A204.1 (cell line): ENCODE measurements around the gene HELZ2.

Source experiments
- FAIRE-seq: peaks from 2 replicates; lab custom pipeline; 2012; peaks lifted over from hg19 to GRCh38; lab: Jason Lieb, UNC

Gene HELZ2

DNA sequence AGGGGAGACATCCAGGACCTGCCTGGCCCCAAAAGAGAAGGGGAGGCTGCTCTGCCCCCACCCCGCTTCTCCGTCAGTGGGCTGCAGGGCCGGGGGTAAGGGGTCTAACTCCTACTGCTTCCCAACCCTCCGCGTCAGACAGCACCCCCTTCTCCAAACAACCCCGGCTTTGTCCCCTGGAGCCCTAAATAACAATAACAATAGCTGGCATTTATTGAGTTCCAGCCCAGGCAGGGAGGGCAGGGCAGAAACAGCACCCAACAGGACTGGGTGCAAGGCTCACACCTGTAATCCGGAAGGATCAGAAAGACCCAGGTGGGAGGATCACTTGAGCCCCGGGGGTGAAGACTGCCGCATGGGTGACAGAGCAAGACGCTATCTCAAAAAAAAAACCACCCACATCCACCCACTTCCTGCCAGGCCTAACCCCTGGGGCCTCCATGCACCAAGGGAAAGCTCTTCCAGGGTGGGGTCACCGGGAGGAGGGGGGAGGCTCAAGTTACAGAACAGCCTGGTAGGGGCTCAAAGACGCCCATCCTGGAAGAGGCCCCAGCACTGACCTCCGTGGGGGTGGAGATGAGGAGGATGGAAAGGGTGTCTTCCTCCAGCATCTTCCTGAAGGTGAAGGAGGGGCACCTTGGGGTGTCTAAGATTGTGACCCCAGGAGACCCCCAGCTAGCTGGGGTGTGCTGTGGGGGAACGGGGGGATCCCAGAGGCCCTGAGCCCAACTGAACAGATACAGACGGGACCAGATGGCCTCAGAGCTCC lies 21.4 kb downstream of the HELZ2 start:
- no peak for FAIRE-seq

DNA sequence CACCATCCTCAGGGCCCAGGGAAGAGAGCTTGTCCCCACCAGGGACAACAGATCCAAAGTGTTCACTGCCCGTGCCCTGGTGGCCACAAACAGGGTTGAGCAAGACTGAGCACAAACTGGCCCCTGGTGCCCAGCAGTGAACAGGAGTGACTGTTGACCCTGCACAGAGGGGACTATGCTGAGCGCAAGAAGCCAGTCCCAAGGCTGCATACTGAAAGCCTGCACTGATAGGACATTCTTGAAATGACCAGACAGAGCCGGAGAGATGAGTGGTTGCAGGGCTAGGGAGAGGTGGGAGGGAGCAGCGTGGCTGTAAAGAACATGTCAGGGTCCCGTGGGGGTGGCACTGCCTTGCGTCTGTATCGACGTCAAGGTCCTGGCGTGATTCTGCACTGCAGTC lies 23.0 kb downstream of the HELZ2 start:
- FAIRE-seq: no peak

DNA sequence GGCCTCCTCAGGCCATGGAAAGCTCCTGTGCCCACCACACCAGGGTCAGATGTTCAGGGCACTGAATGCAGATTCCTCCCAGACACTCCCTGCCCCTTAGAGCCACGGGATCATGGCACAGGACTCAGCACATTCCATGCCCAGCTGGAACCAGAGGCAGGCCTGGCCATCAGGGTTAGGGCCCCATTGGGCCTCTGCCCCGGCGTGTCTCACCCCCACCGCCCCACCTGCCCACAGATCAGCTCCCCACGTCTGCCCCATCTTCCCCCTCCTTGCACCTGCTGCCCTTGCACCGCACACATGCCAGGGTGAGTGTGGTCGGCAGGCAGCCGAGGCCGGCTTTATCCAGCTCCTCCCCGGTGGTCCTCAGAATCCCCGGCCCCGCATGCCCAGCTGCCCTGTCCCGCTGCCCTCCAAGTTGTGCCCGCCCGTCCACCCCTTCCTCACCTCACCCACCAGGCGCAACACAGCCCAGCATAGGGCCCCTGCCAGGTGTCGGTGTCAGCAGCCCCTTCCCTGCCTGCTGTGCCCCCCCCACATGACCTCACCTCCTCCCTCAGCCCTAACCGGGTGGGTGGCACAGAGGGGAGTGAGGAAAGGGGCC lies 24.3 kb downstream of the HELZ2 start:
- FAIRE-seq: no peak

DNA sequence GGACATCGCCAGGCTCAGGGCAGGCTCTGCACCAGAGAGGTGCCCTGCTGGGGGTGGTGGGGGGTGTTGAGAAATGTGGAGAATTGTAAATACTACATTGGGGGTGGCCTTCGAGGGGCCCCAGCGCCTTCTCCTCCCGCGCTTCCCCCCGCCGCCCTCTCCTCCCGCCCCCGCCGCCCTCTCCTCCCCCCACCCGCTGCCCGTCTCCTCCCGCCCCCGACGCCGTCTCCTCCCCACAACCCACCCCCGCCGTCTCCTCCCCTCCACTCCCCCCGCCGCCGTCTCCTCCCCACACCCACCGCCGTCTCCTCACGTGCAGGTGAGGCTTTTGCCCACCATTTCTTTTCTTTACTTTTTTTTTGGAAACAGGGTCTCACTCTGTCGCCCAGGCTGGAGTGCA lies 25.0 kb downstream of the HELZ2 start:
- no peak for FAIRE-seq

DNA sequence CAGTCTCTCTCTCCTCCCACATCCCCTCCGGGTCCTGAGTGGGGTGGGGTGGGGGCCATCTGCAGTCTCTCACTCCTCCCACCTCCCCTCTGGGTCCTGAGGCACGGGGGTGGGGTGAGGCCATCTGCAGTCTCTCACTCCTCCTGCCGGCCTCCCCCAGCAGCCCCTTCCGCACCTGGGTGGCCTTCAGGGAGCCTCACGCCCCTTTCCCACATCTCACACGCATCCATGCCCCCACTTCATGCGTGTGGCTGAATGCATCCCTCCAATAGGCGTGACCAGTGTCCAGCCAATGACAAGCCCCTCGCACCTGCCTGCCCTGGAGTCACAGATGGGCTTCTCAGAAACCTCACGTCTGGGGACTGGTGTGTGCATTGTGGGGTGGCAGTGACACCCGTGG lies 25.5 kb downstream of the HELZ2 start:
- FAIRE-seq: no peak

DNA sequence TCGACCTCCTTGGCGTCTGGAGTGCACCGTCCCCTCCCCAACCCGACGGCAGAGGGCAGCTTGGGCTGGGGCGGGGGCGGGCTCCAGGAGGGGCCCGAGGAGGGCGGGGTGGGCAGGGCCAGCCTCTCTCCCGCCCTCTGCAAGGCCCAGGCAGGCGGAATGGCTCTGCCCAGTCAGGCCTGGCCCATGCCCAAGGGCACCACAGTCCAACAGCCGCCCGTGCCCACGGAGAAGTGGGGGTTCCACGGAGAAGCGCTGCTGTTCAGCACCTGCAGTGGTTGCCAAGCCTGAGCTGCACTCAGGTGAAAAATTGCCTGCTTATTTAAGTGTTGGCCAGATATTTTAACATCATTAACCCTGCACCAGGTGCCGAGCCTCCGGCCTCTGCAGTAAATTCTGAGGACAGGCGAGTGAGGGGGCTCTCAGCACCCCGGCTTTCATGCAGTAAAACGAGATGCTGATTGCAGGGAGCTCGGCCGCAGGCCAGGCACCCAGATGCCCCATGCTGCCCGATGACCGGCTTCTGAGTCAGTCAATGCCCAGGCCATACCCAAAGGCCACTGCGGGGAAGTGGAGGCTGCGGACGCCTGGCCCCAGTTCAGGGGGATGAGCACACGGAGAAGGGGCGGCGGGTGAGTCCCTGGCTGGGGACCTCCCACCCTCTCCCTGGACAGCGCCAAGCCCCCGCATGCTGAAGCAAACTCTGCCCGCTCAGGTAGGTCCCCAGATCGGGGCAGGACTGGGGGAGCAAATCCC lies 26.1 kb downstream of the HELZ2 start, which contains the start of gene SRMS:
Gene SRMS, minus strand, starts transcription at position 25 of the 756 bp plus-strand sequence. CDS start 286 bp downstream, outside the sequence.
- FAIRE-seq: no peak

DNA sequence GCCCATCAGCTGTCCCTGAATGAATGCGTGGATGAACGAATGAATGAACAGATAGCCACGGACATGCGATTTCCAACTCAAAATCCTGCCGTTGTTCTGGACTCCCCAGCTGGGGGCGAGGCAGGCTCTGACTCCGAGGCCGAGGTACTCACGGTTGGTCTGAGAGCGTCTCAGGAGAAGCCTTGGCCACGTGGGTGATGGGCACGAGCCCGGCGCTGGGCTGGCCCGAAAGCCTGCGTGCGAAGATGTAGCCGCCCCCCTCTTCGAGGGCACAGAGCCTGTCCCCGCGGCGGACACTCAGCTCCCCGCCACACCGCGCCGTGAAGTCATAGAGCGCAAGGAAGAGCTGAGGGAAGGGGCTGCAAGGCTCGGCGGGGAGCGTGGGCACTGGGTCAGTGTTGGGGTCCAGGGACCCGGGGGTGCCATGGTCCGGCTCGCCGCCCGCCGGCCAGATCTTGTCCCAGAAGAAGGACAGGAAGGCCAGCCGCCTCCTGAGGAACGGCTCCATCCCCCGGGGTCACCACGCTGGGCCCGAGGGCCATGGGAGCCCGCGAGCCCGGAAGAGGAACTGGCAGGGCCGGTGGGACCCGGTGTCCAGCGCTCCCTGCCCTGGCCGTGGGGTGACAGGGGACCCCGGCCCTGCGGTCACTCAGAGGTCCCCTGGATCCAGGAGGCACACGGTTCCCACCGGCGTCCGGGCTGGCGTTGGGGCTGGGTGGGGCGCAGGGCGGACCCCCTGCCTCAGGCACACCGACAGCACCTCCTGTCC lies 26.9 kb downstream of the HELZ2 start:
- no peak for FAIRE-seq

DNA sequence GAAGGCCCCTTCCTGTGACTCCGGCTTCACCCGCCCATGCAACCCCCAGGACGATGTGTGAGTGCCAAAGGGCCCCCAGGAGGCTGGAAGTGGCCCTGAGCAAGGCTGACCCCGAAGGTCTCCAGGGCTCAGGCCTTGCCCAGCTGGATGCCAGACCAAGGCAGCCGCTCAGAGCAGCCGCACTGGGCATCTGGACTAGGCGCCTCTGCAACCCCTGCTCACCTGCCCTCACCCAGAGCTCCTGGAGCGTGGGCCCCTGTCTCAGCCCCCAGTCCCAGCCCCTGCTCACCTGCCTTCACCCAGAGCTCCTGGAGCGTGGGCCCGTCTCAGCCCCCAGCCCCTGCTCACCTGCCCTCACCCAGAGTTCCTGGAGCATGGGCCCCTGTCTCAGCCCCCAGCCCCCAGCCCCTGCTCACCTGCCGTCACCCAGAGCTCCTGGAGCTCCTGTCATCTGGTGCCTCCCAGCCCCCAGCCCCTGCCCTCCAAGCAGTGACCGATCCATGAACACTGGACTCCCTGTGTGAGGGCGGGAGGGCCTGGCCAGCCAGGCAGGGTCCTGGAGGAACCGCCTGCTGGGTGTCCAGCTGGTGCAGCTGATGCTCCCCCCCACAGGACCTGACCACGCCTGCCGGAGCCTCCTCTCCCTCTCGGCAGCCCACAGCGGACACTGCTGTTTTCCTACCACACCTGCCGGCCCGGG lies 27.6 kb downstream of the HELZ2 start:
- FAIRE-seq: no peak

DNA sequence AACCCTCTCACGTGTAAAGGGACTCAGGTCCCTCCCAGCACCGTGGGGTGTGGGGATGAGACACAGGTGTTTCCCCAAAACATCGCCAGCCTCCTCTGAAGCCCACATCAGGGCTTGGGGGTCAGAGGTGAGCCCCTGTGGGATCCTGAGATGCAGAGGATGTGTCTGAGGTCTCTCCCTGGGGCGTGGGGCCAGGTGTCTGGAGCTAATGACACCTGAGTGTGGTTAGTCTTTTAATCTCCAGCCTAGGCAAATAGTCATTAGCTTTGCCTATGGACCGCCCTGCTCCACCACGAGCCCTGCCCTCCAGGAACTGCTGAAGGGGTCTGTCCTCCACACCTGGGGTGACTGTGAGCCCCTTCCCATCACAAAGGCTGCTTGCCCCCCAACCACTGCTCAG lies 28.2 kb downstream of the HELZ2 start:
- FAIRE-seq: no peak

DNA sequence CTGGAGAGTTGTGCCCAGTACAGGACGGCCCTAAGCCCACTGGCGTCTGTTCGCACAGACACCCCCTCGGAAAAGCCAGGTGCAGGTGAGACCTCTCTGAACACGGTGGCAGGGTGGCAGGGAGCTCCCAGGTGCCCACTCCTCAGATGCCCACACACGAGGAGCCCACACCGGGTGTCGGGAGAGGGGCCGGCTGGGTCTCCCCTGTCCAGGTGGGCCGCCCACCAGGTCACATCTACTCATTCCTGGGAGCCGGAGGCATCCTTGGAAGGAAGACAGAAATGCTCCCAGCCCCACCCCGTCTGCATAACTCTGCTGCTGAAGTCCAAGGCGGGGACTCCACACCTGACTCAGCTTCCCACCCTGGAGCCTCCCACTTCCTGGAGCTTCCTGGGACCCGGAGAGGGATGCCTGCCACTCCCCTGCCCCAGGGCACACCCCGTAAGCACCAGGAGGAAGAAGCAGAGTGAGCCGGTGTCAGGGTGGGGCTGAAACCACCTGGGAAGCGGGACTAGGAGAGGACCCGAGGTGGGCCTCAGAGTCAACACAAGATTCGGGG lies 29.0 kb downstream of the HELZ2 start:
- FAIRE-seq: no peak

DNA sequence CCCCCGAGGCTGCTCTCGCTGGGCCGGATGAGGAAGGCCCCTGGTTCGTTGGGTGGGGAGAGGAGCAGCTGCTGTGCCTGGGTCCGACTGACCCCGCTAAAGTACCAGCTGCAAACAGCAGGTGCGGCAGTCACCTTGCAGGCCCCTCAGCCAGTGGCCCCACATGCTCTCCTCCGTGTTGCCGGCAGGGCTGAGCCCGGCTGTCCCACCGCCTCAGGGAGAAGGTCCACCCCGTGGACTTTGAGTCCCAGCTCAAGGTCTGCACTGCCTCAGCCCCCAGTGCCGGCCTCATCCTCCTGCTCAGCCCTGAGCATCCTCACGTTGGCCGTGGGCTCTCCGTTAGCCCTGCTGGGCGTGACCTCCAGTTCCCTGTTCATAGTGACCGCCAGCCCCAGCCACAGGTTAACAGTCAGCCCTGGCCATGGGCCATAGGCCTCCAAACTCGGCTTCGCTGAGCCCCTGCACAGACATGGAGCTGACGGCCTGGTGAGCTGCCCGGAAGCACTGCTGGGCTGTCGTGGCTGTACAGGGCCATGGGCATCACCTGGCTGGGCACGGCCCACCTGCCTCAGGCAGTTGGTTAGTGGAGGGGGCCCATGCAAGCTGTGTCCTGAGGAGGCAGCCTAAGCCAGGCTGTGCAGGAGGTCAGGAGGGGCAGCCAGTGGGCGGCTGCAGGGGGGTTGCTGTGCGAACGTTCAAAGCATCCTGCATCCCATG lies 29.6 kb downstream of the HELZ2 start:
- no peak for FAIRE-seq

DNA sequence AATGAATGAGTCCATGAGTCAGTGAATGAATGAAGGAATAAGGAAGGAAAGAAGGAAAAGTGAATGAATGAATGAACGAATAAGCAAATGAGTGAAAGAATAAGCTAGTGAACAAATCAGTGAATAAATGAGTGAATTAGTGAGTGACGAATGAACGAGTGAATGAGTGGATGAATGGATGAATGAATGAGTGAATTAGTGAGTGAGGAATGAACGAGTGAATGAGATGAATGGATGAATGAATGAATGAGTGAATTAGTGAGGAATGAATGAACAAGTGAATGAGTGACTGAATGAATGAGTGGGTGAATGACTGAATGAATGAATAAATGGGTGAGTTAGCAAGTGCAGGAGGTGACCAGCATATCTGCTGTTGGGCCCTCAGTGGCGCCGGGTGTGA lies 30.3 kb downstream of the HELZ2 start:
- no peak for FAIRE-seq

DNA sequence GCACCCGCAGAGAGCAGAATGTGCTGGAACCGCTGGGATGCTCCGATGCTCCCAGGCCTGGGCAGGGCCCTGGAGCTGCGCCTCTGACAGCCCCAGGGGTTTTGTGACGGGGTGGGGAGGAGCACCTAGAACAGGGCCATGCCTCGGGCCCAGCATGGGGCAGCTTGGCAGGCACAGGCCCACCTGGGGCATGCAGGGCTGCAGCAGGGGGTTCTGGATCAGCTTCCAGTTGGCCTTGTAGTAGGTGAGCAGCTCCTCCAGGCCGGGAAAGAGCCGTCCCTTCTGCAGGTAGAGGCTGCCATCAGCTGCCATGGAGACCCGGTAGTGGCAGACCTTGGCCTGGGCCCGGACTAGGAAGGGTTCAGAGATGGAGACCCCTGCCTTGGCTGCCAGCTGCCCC lies 30.9 kb downstream of the HELZ2 start:
- FAIRE-seq: no peak

DNA sequence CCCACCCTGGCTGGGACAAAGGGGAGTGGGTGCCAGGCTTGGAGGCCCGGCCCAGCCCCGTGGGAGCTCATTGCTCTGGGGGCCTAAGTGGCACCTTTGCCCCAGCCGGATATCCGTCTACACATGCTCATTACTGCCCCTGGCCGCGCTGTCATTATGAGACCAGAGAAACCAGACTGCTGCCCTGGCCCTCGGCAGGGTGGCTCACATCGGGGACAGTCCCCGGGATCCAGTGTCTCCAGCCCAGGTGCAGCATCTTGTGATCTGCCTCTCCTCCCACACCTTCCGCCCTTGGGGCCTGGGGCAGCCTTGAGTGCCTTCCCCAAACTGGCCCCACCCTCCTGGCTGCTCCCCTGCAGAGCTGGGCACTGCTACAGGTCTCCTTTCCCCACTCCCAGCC lies 31.3 kb downstream of the HELZ2 start:
- FAIRE-seq: no peak

DNA sequence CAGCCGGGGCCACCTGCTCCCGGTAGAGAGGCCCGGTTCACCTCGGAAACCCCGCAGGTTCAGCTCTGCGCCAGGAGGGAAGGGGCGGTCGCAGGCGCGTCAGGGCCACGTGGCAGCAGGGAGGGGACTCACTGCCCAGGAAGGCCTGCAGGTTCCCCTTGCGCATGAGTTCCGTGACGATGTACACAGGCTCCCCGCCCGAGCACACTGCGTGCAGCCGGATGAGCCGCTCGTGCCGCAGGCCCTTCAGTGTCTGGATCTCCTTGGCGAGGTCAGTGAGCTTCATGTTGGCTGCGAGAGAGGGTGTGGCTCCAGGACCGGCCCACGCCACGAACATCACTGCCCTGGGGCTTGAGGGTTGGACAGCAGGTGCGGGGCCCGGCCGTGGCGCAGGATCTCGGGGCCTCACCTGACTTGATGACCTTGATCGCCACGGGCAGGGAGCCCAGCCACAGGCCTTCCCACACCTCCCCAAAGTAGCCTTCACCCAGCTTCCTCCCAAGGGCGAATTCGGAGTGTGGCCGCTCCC lies 31.9 kb downstream of the HELZ2 start:
- FAIRE-seq: no peak

DNA sequence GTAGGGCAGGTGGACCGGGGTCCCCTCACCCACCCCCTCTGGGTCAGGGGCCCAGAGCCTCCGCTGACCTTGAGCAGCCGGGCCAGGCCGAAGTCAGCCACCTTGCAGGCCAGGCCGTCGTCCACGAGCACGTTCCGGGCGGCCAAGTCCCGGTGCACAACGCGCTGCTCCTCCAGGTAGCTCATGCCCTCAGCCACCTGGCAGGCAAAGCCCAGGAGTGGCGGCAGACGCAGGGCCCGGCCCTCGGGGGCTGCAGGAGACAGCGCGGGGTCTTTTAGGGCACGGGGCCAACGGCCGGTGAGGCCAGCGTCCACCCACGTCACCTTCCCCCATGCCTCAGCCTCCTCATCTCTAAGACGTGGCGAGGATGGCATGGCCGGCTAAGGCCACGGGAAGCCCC lies 32.7 kb downstream of the HELZ2 start:
- no peak for FAIRE-seq

DNA sequence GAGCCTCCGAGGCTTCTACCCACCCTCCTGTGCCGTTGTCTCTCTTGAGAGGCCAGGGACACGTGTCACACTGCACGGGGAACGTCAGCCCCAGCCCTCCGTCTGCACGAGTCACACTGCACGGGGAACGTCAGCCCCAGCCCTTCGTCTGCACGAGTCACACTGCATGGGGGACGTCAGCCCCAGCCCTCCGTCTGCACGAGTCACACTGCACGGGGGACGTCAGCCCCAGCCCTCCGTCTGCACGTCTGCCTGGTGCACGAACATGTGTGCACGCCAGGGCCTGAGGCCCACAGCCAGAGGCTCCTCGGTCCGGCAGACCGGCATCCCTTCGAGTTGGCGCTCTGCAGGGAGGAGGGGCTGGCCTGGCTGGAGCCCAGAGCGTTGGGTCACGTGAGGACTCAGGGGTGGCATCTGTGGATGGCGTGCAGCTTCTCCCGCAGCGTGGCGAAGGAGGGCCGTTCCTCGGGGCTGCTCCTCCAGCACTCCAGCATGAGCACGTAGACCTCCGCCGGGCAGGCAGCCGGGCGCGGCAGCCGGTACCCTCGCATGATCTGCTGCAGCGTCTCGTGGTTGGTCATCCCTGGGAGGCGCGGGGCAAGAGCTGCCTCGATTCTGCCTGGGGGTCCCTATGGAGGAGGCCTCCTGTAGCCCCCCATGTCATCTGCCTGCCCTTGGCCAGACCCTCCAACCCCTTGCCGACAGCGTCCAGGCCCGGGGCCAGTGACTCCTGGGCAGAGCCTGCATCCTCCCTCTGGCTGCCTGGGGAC lies 33.4 kb downstream of the HELZ2 start:
- no peak for FAIRE-seq

DNA sequence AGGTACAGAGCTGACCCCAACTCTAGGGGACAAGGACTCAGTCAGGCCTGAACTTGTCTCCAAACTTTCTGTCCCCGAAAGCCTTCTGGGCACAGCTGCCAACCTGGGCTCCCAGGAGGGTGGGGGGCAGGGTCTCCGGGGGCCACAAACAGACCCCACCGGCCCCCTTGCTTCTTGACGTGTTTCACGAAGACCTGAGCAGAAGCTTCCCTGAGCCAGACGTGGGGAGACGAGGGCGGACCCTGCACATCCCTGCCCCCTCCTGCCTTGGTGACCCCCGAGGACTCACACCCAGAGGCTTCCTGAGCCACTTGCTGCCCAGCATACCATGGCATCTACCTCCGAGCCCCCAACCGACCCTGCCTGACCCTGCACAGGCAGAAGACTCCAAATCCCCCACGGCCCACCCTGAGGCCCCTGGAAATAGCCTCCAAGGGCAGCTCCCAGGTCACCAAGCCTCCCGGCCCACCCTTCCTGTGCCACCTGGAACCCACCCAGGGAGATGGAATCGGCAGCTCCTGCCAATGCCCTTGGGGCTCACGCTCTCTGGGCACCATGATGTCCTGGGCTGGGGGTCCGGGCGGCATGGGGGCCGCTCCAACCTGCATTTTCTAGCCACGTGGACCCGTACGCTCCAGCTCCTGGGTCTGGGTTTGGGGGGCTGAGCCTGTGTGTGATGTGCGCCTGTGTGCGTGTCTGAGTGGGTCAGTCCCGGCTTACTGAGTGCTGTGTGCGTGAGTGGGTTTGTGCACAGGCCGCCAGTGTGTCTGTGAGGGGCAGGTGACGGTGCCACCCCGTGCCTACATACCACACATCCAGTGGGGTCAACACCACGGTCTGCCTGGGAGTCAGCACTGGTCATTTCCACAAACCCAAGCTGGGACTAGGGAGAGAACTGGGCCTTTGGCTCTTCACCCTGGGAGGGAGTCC lies 34.3 kb downstream of the HELZ2 start:
- FAIRE-seq: no peak

DNA sequence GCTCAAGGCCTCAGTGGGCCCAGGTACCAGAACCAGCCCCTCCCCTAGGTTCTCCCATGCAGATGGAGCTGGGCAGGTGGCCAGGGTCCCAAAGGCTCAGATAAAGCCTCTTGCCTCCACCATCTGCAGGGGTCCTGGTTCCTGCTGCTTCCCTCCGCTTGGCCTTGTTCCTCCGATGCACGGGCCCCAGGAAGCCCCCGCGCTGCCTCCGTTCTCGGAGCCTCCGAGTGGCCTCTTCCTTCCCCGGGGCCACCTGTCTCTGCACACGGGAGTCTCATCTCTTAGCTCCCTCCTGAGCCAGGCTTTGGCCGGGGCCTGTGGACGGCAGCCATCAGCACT lies 35.0 kb downstream of the HELZ2 start:
- no peak for FAIRE-seq
